Activated T-helper 1 cell treated with anti-CD3 and anti-CD28 coated beads, Interleukin-12 subunit alpha, Interleukin-12 subunit beta, Interleukin-2, Interleukin-4 antibody, amounts not matched to agents 30 ng/mL and 10 ng/mL and 1 ng/mL, durations not matched to agents 14 hours and 24 hours and 36 hours (primary cell): Measurements from ENCODE around the gene PRDM15. TPM values are rescaled to one million over a fixed set of nuclear protein-coding genes. Genes with fewer than 3 reads are reported as not detected.

Experiments
- DNase-seq: peaks from one replicate; pipeline ENCODE4 v3.0.0; 2021; ENCODE audit warnings: low spot score
- H3K27ac Mint-ChIP-seq: one replicate; pipeline ENCODE4 v1.8.0; 2021; ENCODE audit warnings: mild to moderate bottlenecking, mixed read lengths
- H3K27me3 Mint-ChIP-seq: one replicate; pipeline ENCODE4 v1.8.0; 2022; ENCODE audit warnings: mild to moderate bottlenecking, moderate library complexity, mixed read lengths; ENCODE audit not compliant: insufficient read depth
- H3K36me3 Mint-ChIP-seq: one replicate; pipeline ENCODE4 v1.8.0; 2021; ENCODE audit warnings: low read depth, mixed read lengths
- H3K4me1 Mint-ChIP-seq: one replicate; pipeline ENCODE4 v1.8.0; 2021; ENCODE audit warnings: low read depth, mixed read lengths
- H3K4me3 Mint-ChIP-seq: one replicate; pipeline ENCODE4 v1.8.0; 2021; ENCODE audit warnings: mild to moderate bottlenecking, moderate library complexity, mixed read lengths
- H3K9me3 Mint-ChIP-seq: one replicate; pipeline ENCODE4 v1.8.0; 2021; ENCODE audit warnings: mixed read lengths
- intact Hi-C: fragments of 100-400 bp; cut with micrococcal nuclease; formaldehyde crosslinking; loops from one replicate; pipeline ENCODE4 v1.15.1; 2024
- total RNA-seq: library from RNA; stranded (reverse); gene quantifications from 2 replicates; pipeline ENCODE4 v1.2.3, GENCODE V29; 2022

The PRDM15 gene
- total RNA-seq, 1 donor from 2014 or later: 18.1 TPM

GRCh38 chr21:41919666-41920398, 40.7 kb upstream of the PRDM15 start:
- no peaks in the 10 kb centered on the region for H3K9me3 Mint-ChIP-seq

GRCh38 chr21:41918561-41919358, 39.6 kb upstream of the PRDM15 start:
- DNase-seq: no peak
- Mint-ChIP-seq H3K36me3 (peaks cover 5% of the 10 kb centered on the region), H3K4me1 (peaks cover 13% of the 10 kb centered on the region), H3K27ac (no peak overlapping the region), H3K4me3 (no peak overlapping the region), H3K27me3 (peaks cover 6% of the 10 kb centered on the region), H3K9me3 (no peaks in the 10 kb centered on the region)
- intact Hi-C loops: no loop called here

More at GRCh38 chr21:41919666-41920398, 40.7 kb upstream of the PRDM15 start:
- H3K27me3 Mint-ChIP-seq: peaks cover 6% of the 10 kb centered on the region
- peaks cover 5% of the 10 kb centered on the region for H3K36me3 Mint-ChIP-seq
- no peak for DNase-seq
- intact Hi-C loops: no loop called here
- no peak overlapping the region for H3K4me3 Mint-ChIP-seq
- peaks cover 24% of the 10 kb centered on the region for H3K4me1 Mint-ChIP-seq
- no peak overlapping the region for H3K27ac Mint-ChIP-seq

DNA sequence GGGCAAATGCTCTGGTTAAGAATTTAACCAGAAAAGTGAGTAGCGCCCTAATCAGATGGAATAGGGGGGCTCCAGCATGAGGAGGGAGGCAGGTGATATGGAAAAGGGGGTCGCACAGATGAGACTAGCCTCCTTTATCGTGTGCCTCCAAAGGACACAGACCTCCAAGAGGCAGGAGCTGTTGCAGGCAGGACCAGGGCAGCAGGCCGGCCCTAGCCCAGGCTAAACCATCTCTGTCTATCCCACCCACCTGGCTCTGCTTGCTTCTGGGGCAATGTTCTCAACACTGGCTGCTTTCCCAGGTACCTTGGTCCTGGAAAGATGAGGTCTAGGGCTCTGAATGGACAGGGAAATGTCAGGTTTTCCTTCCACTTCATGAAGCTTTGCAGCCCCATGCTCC, 38.4 kb upstream of the PRDM15 start:
- H3K9me3 Mint-ChIP-seq: no peaks in the 10 kb centered on the region
- H3K4me3 Mint-ChIP-seq: no peak overlapping the region
- H3K27ac Mint-ChIP-seq: no peak overlapping the region
- peaks cover 5% of the 10 kb centered on the region for H3K36me3 Mint-ChIP-seq
- DNase-seq: no peak
- intact Hi-C loops: no loop called here
- H3K4me1 Mint-ChIP-seq: peaks cover 5% of the 10 kb centered on the region
- H3K27me3 Mint-ChIP-seq: peaks cover 6% of the 10 kb centered on the region

- intact Hi-C loops: no loop called here
- Mint-ChIP-seq H3K27ac (no peak overlapping the region), H3K9me3 (no peaks in the 10 kb centered on the region), H3K27me3 (peaks cover 6% of the 10 kb centered on the region), H3K4me1 (peaks cover 5% of the 10 kb centered on the region), H3K4me3 (no peak overlapping the region), H3K36me3 (peaks cover 7% of the 10 kb centered on the region)
- no peak for DNase-seq
Measured at GRCh38 chr21:41916888-41917433, 37.8 kb upstream of the PRDM15 start.

DNA sequence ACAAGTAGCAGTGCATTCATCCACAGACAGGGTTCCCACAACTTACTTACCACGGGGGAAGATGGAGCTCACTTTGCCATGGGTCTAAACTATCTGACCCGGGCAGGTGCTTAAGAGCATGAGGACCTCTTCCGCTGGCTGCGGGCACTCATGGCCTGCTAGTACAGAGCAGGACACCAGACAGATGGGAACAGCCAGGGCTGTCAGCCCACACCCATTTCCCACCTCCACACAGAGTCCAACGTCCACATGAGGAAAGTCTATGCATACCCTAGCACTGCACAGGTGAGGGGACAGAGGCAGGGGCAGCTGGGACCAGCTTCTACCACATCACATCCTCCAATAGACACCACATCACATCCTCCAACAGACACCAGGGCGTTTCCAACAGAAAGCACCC, 35.8 kb upstream of the PRDM15 start:
- no peak overlapping the region for H3K27ac Mint-ChIP-seq
- H3K4me1 Mint-ChIP-seq: no peaks in the 10 kb centered on the region
- no peak for DNase-seq
- no peaks in the 10 kb centered on the region for H3K9me3 Mint-ChIP-seq
- H3K27me3 Mint-ChIP-seq: no peaks in the 10 kb centered on the region
- intact Hi-C loops: no loop called here
- peaks cover 7% of the 10 kb centered on the region for H3K36me3 Mint-ChIP-seq
- H3K4me3 Mint-ChIP-seq: no peak overlapping the region

DNA sequence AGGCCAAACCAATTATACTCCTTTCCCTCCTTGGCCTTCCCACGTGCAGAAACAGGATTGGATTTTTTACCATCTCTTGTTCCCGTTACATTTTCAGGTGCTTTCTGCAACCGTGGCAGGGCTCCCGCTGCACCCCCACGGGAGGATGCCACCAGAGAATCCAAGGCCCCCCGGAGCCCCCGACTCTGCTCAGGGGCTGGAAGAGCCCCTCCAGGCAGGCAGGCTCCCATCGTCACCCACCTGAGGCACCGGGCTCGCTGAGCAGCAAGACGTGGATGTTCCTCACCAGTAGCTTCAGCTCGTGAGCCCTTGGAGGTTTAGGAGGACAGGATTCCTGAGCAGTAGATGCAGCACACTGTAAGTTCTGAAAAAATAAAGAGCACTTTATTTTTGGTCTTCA, 35.2 kb upstream of the PRDM15 start:
- DNase-seq: no peak
- peaks cover 7% of the 10 kb centered on the region for H3K36me3 Mint-ChIP-seq
- no peak overlapping the region for H3K27ac Mint-ChIP-seq
- no peaks in the 10 kb centered on the region for H3K27me3 Mint-ChIP-seq
- intact Hi-C loops: no loop called here
- no peak overlapping the region for H3K4me3 Mint-ChIP-seq
- H3K4me1 Mint-ChIP-seq: no peaks in the 10 kb centered on the region
- no peaks in the 10 kb centered on the region for H3K9me3 Mint-ChIP-seq

- H3K4me3 Mint-ChIP-seq: no peak overlapping the region
- H3K9me3 Mint-ChIP-seq: no peaks in the 10 kb centered on the region
- H3K36me3 Mint-ChIP-seq: peaks cover 7% of the 10 kb centered on the region
Measured at GRCh38 chr21:41913230-41913629, 34.1 kb upstream of the PRDM15 start.

GRCh38 chr21:41908829-41909228, 29.7 kb upstream of the PRDM15 start:
- Mint-ChIP-seq H3K36me3 (peaks cover 5% of the 10 kb centered on the region), H3K27me3 (no peaks in the 10 kb centered on the region), H3K27ac (no peak overlapping the region), H3K9me3 (no peaks in the 10 kb centered on the region), H3K4me1 (no peaks in the 10 kb centered on the region), H3K4me3 (no peak overlapping the region)
- no peak for DNase-seq
- intact Hi-C loops: no loop called here

More at GRCh38 chr21:41913230-41913629, 34.1 kb upstream of the PRDM15 start:
- H3K4me1 Mint-ChIP-seq: no peaks in the 10 kb centered on the region
- H3K27me3 Mint-ChIP-seq: no peaks in the 10 kb centered on the region
- DNase-seq: no peak
- H3K27ac Mint-ChIP-seq: no peak overlapping the region
- intact Hi-C loops: no loop called here

DNA sequence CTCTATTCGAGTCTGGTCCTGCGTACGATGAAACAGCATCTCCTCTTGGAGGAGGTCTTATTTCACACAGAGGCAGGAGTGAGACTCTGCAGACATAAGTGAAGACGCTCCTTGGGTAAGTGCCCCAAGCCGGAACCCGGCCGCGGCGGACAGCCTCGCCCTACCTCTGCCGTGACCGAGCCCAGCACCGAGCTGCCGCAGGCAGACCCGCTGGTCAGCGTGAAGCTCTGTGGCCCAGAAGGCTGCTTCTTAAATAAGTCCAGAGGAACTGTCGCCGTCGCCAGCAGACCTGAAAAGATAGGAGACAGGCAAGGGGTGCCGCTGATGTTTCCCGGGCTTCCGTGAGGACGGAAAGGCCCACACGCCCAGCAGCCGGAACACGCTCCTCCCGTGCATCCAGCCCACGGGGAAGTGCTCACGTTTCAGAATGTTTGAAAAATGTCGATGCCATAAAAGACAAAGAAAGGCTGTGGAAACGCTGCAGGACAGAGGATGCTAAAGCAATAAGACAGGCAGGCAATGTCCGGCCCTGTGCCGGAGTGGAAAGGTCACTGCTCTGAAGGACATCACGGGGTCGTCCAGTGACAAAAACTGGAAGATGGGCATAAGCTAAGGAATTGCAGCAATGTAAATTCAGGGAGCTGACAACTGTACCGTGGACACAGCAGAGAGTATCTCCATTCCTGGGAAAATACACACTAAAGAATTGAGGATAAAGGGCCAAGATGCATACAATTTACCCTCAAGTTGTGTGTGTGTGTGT, 28.5 kb upstream of the PRDM15 start:
- no peak for DNase-seq

GRCh38 chr21:41906770-41907169, 27.6 kb upstream of the PRDM15 start:
- no peaks in the 10 kb centered on the region for H3K9me3 Mint-ChIP-seq
- peaks cover 4% of the 10 kb centered on the region for H3K36me3 Mint-ChIP-seq
- no peaks in the 10 kb centered on the region for H3K4me1 Mint-ChIP-seq
- no peaks in the 10 kb centered on the region for H3K27me3 Mint-ChIP-seq
- intact Hi-C loops: no loop called here
- no peak for DNase-seq
- no peak overlapping the region for H3K4me3 Mint-ChIP-seq
- no peak overlapping the region for H3K27ac Mint-ChIP-seq

More for the DNA sequence above, 28.5 kb upstream of the PRDM15 start:
- intact Hi-C loops: no loop called here
- Mint-ChIP-seq H3K4me1 (no peaks in the 10 kb centered on the region), H3K27me3 (no peaks in the 10 kb centered on the region), H3K9me3 (no peaks in the 10 kb centered on the region), H3K4me3 (no peak overlapping the region), H3K36me3 (peaks cover 5% of the 10 kb centered on the region), H3K27ac (no peak overlapping the region)

GRCh38 chr21:41903559-41904351, 24.6 kb upstream of the PRDM15 start:
- intact Hi-C loops: no loop called here
- H3K9me3 Mint-ChIP-seq: no peaks in the 10 kb centered on the region
- H3K4me1 Mint-ChIP-seq: peaks cover 22% of the 10 kb centered on the region
- no peak overlapping the region for H3K4me3 Mint-ChIP-seq
- DNase-seq: no peak
- no peak overlapping the region for H3K27ac Mint-ChIP-seq
- no peaks in the 10 kb centered on the region for H3K27me3 Mint-ChIP-seq
- peaks cover 9% of the 10 kb centered on the region for H3K36me3 Mint-ChIP-seq

- no peaks in the 10 kb centered on the region for H3K9me3 Mint-ChIP-seq
- intact Hi-C loops: no loop called here
- peaks cover 9% of the 10 kb centered on the region for H3K36me3 Mint-ChIP-seq
- no peak for DNase-seq
- no peak overlapping the region for H3K27ac Mint-ChIP-seq
- no peak overlapping the region for H3K4me3 Mint-ChIP-seq
- H3K27me3 Mint-ChIP-seq: no peaks in the 10 kb centered on the region
- peaks cover 26% of the 10 kb centered on the region for H3K4me1 Mint-ChIP-seq
Measured at GRCh38 chr21:41902946-41903345, 23.8 kb upstream of the PRDM15 start.
